Measurements from ENCODE around the gene SUPT4H1.

GRCh38 chr17:58315750-58316149, 36.3 kb downstream of the SUPT4H1 start:
- TF ChIP-seq, protein P1, sequence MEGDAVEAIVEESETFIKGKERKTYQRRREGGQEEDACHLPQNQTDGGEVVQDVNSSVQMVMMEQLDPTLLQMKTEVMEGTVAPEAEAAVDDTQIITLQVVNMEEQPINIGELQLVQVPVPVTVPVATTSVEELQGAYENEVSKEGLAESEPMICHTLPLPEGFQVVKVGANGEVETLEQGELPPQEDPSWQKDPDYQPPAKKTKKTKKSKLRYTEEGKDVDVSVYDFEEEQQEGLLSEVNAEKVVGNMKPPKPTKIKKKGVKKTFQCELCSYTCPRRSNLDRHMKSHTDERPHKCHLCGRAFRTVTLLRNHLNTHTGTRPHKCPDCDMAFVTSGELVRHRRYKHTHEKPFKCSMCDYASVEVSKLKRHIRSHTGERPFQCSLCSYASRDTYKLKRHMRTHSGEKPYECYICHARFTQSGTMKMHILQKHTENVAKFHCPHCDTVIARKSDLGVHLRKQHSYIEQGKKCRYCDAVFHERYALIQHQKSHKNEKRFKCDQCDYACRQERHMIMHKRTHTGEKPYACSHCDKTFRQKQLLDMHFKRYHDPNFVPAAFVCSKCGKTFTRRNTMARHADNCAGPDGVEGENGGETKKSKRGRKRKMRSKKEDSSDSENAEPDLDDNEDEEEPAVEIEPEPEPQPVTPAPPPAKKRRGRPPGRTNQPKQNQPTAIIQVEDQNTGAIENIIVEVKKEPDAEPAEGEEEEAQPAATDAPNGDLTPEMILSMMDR (IDR thresholded peaks at IDR 0.05): no peak
- no peak for TF ChIP-seq EZH2 (IDR thresholded peaks at IDR 0.05; ENCODE audit: borderline replicate concordance, insufficient read depth, low read depth, low read length, poor library complexity, severe bottlenecking)
